ENCODE data around the gene SH3RF2.
"Not testable (repeated sequence)": the region's sequence is repeated elsewhere in the genome, so short reads cannot be mapped to it uniquely, and the experiment has no call there.

The SH3RF2 gene

GRCh38 chr5:146005264-146005663, 68.9 kb downstream of the SH3RF2 start:
- in situ Hi-C loops (cut with MboI; ENCODE audit: low sequenced_read_pairs), result no loop called here

- in situ Hi-C loops (cut with MboI; ENCODE audit: low sequenced_read_pairs), result no loop called here
Measured at GRCh38 chr5:146005723-146006122, 69.3 kb downstream of the SH3RF2 start.

- in situ Hi-C loops (cut with MboI; ENCODE audit: low sequenced_read_pairs), result no loop called here
Measured at GRCh38 chr5:146006470-146007190, 70.3 kb downstream of the SH3RF2 start.

GRCh38 chr5:146007270-146007669, 70.9 kb downstream of the SH3RF2 start:
- in situ Hi-C loops (cut with MboI; ENCODE audit: low sequenced_read_pairs), result no loop called here

- in situ Hi-C loops (cut with MboI; ENCODE audit: low sequenced_read_pairs), result no loop called here
Measured at GRCh38 chr5:146007989-146008388, 71.6 kb downstream of the SH3RF2 start.

- in situ Hi-C loops (cut with MboI; ENCODE audit: low sequenced_read_pairs), result no loop called here
Measured at GRCh38 chr5:146009020-146009419, 72.6 kb downstream of the SH3RF2 start.

- in situ Hi-C loops (cut with MboI; ENCODE audit: low sequenced_read_pairs), result not testable (repeated sequence)
Measured at GRCh38 chr5:146010447-146010846, 74.1 kb downstream of the SH3RF2 start.

- in situ Hi-C loops (cut with MboI; ENCODE audit: low sequenced_read_pairs), result no loop called here
Measured at GRCh38 chr5:146013761-146014160, 77.4 kb downstream of the SH3RF2 start.

- in situ Hi-C loops (cut with MboI; ENCODE audit: low sequenced_read_pairs), result no loop called here
Measured at GRCh38 chr5:146015001-146015400, 78.6 kb downstream of the SH3RF2 start.

- in situ Hi-C loops (cut with MboI; ENCODE audit: low sequenced_read_pairs), result no loop called here
Measured at GRCh38 chr5:146016764-146017484, 80.5 kb downstream of the SH3RF2 start.

GRCh38 chr5:146018514-146019375, 82.4 kb downstream of the SH3RF2 start:
- in situ Hi-C loops (cut with MboI; ENCODE audit: low sequenced_read_pairs), result no loop called here

GRCh38 chr5:146020100-146020499, 83.7 kb downstream of the SH3RF2 start:
- in situ Hi-C loops (cut with MboI; ENCODE audit: low sequenced_read_pairs), result no loop called here

GRCh38 chr5:146024034-146024433, 87.7 kb downstream of the SH3RF2 start:
- in situ Hi-C loops (cut with MboI; ENCODE audit: low sequenced_read_pairs), result no loop called here

GRCh38 chr5:146025114-146025680, 88.8 kb downstream of the SH3RF2 start:
- in situ Hi-C loops (cut with MboI; ENCODE audit: low sequenced_read_pairs), result no loop called here

- in situ Hi-C loops (cut with MboI; ENCODE audit: low sequenced_read_pairs), result no loop called here
Measured at GRCh38 chr5:146025681-146026080, 89.3 kb downstream of the SH3RF2 start.

- in situ Hi-C loops (cut with MboI; ENCODE audit: low sequenced_read_pairs), result no loop called here
Measured at GRCh38 chr5:146026307-146027010, 90.1 kb downstream of the SH3RF2 start.

GRCh38 chr5:146027751-146028150, 91.4 kb downstream of the SH3RF2 start:
- in situ Hi-C loops (cut with MboI; ENCODE audit: low sequenced_read_pairs), result no loop called here

- in situ Hi-C loops (cut with MboI; ENCODE audit: low sequenced_read_pairs), result no loop called here
Measured at GRCh38 chr5:146032911-146033310, 96.5 kb downstream of the SH3RF2 start.

GRCh38 chr5:146034127-146034526, 97.7 kb downstream of the SH3RF2 start:
- in situ Hi-C loops (cut with MboI; ENCODE audit: low sequenced_read_pairs), result no loop called here

GRCh38 chr5:146034605-146035004, 98.2 kb downstream of the SH3RF2 start:
- in situ Hi-C loops (cut with MboI; ENCODE audit: low sequenced_read_pairs), result no loop called here

GRCh38 chr5:146039420-146039819, 103.0 kb downstream of the SH3RF2 start:
- in situ Hi-C loops (cut with MboI; ENCODE audit: low sequenced_read_pairs), result no loop called here
